GM12892 (cell line): ENCODE measurements around the gene SUSD3.

Experiments used
- POLR2A ChIP-seq: IDR thresholded peaks from 2 replicates; pipeline ENCODE4 v1.6.1; 2011; ENCODE audit warnings: low read depth, low read length, control low read depth
- POLR2AphosphoS5 ChIP-seq: IDR thresholded peaks from 2 replicates; pipeline ENCODE4 v1.6.1; 2011; ENCODE audit warnings: low read depth, low read length, control low read depth

GRCh38 chr9:93059715-93060578 is 1.4 kb downstream of the SUSD3 start:
- no peak for TF ChIP-seq POLR2A
- no peak for TF ChIP-seq POLR2AphosphoS5
